PC-9 (cell line): ENCODE data around the gene MACC1.

Experiments used
- EZH2 ChIP-seq: fragments of 200-600 bp; sonication (generic); IDR thresholded peaks from 2 replicates; pipeline ENCODE4 v1.8.0; 2017; ENCODE audit warnings: antibody characterized with exemption, low read depth
- TF ChIP-seq, protein P1 (sequence below): fragments of 200-600 bp; sonication (generic); conservative IDR thresholded peaks from 2 replicates; pipeline ENCODE4 v1.6.1; 2017; ENCODE audit warnings: mixed run types, antibody characterized with exemption, mild to moderate bottlenecking, moderate library complexity

DNA sequence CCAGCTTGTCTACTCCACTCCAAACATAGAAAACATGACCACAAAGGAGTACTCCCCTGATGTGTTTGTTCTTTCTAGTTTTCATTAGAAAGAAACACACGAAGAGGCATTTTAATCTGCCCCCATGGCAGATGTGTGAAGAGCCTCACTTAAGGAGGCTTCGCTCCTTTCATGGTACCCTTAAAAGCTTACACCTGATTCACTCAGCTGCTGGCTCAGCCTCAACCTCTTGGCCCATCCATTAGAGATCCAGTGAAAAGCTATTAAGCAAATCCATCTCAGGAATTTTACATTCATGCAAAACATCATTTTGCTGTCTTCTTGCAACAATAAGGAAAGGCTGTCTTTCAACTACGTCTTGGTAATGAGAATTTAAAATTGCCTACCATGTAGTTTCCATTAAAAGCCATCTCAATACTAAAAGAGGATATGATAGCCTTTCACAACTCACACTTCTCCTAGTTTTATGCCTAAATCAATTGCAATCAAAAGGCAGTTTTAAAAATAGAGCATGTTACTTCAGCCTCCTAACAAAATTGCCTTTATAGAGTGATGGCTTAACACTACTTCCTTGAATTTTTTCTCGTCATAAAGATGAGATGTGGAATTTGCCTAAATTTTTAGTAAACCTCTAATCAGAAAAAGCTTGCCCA lies 22.7 kb downstream of the MACC1 start:
- TF ChIP-seq, protein P1, sequence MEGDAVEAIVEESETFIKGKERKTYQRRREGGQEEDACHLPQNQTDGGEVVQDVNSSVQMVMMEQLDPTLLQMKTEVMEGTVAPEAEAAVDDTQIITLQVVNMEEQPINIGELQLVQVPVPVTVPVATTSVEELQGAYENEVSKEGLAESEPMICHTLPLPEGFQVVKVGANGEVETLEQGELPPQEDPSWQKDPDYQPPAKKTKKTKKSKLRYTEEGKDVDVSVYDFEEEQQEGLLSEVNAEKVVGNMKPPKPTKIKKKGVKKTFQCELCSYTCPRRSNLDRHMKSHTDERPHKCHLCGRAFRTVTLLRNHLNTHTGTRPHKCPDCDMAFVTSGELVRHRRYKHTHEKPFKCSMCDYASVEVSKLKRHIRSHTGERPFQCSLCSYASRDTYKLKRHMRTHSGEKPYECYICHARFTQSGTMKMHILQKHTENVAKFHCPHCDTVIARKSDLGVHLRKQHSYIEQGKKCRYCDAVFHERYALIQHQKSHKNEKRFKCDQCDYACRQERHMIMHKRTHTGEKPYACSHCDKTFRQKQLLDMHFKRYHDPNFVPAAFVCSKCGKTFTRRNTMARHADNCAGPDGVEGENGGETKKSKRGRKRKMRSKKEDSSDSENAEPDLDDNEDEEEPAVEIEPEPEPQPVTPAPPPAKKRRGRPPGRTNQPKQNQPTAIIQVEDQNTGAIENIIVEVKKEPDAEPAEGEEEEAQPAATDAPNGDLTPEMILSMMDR: no peak
- no peak for TF ChIP-seq EZH2
